NCI-H1417 (cell line): Measurements from ENCODE around the gene OTOA.
A peak's percentile ranks its signal among the peaks of the same experiment; 100 is the strongest.
"Not testable (repeated sequence)": the region's sequence is repeated elsewhere in the genome, so short reads cannot be mapped to it uniquely, and the experiment has no call there.

Experiments
- DNase-seq, 3 experiments: peaks; one replicate each; lab custom pipeline; 2025; lab: John Stamatoyannopoulos, UW

The OTOA gene

DNA sequence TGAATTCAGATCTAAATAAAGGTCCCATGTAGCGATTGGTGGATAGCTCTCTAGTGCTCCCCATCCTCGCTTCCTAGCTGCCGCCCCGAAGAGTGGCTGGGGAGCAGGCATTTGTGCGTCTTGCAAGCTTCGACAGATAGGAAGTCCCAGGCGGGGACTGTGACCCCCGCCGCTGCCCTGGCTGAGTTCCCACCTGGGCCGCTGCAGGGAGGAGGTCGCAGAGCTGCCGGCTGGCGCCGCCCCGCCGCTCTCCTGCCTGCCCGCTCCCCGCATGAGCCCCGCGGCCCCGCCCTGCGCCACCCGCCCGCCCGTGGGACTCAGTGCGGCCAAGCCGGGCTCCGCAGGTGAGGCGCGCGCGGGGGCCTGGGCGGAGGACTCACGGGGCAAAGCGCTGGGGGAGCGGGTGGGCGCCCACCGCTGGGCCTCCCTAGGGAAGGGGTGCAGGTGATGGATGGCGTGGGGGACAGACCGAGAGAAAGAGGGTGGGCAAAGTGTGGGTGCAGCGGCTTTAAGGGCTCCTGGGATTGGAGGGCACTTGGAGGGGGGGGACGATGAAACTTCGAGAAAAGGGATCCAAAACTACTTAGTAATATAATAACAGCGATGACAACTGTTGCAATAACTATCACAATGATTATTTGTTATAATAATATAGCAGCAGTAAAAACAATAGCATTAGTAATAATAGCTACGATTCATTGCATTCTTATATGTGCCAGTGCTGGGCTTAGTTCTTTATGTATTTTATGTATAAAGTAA, at the start of gene OTOA:
OTOA (plus strand) TSS at position 80 of the 759 bp plus-strand sequence. CDS start 14,547 bp downstream, outside the sequence.
- DNase-seq: peak in 1 of 3 experiments; percentile 5

GRCh38 chr16:21614896-21615295, 48.9 kb upstream of the OTOA start:
- no peak for DNase-seq

GRCh38 chr16:21617607-21618006, 46.2 kb upstream of the OTOA start:
- DNase-seq: no peak

DNA sequence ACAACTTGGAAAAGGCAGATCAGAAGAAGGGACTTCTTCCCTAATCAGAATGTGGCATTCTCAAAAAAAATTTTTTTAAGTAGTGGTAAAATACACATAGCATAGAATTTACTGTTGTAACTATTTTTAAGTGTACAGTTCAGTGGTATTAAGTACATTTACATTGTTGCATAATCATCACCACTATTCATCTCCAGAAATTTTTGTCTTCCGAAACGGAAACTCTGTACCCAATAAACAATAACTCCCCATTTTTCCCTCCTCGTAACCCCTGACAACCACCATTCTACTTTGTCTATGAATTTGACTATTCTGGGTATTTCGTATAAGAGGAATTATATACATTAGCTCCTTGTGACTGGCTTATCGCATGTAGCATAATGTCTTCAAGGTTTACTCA, 45.5 kb upstream of the OTOA start:
- DNase-seq: no peak

DNA sequence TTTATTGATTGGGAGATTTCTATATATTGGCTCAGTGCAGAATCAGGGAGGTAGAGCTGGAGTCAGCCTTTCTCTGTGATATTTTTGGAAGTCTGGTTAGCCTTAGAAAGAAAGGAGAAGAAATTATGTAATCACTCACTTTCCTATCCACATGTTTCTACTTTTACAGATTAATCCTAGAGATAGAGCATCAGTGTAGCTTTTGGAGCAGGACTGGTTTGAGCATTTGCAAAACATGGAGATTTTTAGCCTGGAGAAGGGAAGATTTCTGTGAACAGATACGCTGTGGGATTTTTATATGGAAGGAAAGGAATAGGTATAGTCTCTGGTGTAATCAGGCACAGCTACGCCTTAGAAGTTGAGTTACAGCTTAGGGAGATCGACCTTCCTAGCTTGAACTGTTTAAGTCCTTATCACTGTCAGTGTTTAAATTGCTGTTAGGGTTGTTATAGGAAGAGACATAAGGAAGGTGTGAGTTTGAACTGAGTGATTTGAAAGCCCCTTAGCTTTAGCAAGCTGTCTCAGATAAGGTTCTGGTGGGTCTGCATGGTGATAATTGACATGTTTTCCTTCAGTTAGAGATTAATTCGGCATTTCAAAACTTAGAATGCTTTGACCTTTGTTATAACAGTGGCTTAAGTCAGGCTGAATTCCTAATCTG, 43.9 kb upstream of the OTOA start:
- DNase-seq: no peak

DNA sequence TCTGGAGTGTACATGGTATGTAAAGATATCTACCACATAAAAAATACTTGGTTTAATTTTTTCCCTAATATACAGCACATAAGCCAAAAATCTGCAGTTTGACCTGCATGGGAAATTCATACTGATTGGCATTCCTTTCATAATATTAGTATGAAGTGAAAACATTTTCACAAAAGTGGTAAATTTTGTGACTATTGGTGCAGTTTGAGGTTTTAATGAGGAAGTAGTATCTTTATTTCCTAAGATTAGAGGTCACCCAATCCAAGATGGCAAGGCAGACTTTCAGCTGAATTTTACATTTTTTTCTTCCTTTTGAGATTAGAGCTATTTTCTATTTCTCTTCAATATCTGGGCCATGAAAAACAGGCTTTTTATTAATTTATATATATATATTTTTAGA, 43.2 kb upstream of the OTOA start:
- DNase-seq: no peak

- DNase-seq: no peak
These were observed 41.2 kb upstream of the OTOA start for GRCh38 chr16:21622545-21622944.

DNA sequence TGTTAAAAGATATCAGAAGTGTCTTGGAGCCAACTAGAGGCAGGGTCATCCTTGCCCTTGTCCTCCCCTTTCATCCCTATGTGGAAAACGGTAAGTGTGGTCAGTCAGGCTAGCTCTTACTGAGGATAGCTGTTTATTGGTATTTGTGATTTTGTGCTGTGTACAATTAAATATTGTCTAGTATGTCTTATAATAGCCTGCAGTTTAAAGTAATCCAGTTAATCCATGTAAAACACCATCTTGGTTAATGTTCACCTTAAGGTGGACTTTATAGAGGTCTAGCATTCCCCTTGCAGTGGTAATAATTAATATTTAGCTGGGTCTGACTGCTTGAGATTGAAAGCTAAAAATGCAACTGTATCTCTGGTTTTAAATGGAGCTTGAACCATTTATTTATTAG, 38.7 kb upstream of the OTOA start:
- DNase-seq: no peak

DNA sequence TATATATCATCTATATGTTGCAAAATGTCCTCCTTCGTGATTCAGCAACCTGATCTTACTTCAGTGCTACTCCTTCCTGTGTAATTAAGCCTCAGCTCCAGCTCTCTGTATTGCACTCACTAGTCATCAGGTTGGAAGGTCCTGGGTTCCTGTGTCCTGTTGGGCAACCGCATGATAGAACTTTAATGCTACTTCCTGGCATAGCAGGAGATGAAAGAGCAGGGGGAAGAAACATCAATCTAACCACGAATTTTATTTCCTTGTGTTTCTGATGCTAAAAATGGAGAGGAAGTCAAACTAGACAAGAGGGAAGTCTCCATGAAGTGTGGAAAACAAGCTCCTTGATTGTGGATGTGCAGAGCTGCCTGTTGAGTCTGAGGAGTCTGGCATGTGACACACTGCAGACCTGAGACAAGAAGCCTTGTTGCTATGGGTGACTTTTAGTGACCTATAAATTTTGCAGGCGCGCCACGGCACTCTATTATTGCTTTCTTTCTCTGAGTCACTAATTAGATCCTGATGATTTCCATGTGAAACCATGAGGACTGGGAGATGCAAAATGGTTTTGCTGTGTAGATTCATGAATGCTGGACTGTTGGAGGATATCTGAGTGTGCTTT, 37.0 kb upstream of the OTOA start:
- peak in 1 of 3 experiments; percentile 53 for DNase-seq

- DNase-seq: no peak
These were observed 35.5 kb upstream of the OTOA start for GRCh38 chr16:21628121-21628726.

- no peak for DNase-seq
These were observed 35.0 kb upstream of the OTOA start for GRCh38 chr16:21628772-21629171.

DNA sequence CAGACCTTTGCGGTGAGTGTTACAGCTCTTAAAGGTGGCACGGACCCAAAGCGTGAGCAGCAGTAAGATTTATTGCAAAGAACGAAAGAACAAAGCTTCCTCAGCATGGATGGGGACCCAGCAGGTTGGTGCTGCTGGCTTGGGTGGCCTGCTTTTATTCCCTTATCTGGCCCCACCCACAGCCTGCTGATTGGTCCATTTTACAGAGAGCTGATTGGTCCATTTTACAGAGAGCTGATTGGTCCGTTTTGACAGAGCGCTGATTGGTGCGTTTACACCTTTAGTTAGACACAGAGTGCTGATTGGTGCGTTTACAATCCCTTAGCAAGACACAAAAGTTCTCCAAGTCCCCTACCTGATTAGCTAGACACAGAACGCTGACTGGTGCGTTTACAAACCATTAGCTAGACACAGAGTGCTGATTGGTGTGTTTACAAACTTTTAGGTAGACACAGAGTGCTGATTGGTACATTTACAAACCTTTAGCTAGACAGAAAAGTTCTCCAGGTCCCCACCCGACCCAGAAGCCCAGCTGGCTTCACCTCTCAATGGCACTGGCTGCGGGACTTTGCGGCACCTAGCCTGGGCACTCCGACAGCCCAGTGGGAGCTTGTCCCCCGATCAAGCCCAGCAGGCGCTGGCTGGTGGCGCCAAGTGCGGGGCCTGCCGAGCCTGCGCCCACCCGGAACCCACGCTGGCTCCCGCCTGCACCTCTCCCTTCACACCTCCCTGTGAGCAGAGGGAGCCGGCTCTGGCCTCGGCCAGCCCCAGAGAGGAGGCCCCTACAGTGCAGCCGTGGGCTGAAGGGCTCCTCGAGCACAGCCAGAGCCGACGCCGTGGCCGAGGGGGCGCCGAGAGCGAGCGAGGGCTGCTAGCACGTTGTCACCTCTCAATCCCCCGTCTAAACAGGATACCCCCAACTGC, 33.9 kb upstream of the OTOA start:
- DNase-seq: not testable (repeated sequence)

GRCh38 chr16:21630866-21631265, 32.9 kb upstream of the OTOA start:
- DNase-seq: not testable (repeated sequence)

DNA sequence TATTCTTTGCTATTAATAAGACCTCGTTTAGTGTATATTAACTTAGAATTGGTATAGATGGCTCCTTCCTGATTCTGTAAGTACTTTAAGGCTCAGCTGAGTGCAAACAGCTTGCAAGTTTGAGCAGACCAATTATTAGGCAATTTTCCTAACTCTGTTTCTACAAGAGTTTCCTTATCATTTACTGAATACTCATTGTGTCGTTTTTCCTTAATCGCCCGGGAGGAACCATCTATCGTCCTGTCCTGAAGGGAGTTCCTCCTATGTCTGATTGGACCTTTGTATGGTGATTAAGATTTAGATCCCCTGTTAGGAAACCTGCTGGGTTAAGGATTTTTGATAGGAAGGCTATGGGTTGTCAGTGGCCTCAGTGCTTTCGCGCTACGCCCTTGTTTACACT, 32.4 kb upstream of the OTOA start:
- not testable (repeated sequence) for DNase-seq

- DNase-seq: not testable (repeated sequence)
These were observed 31.7 kb upstream of the OTOA start for GRCh38 chr16:21631951-21632575.

GRCh38 chr16:21634216-21634615, 29.6 kb upstream of the OTOA start:
- no peak for DNase-seq

DNA sequence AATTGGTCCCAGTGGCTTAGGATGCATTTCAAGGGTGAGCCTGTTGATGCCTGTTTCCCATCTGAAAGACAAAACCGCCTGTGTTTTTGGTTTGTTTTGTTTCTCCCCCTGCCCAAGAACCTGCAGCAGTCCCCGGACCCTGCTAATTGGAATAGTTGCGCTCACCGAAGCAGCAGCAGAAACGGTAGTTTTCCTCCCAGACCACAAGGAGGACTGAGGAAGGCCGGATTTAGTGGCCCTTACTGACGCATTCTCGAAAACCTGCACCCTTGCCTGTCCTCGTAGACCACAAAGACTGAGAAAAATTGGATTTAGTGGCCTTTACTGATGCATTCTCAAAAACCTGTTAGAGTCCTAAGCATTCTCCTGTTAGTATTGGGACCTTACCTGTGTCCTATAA, 28.1 kb upstream of the OTOA start:
- not testable (repeated sequence) for DNase-seq

- DNase-seq: no peak
These were observed 26.5 kb upstream of the OTOA start for GRCh38 chr16:21637032-21637968.

DNA sequence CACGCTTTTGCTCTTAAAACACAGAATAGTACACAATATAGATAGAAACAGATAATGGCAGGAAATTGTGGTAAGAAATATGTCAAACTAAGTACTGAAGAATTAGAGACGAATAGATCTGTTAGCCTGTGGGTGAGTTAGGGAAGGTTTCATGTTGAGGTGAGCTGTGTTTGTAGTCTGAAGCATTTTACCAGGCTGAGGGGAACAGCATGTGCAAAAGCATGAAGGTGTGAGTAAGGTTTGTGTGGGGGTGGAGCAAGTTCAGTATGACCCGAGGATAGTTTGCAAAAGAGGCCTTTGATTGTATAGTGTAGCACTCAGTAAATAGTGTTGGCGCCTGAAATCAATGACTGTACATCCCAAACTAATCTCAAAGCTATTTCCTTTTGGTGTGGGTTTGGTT, 25.2 kb upstream of the OTOA start:
- no peak for DNase-seq

DNA sequence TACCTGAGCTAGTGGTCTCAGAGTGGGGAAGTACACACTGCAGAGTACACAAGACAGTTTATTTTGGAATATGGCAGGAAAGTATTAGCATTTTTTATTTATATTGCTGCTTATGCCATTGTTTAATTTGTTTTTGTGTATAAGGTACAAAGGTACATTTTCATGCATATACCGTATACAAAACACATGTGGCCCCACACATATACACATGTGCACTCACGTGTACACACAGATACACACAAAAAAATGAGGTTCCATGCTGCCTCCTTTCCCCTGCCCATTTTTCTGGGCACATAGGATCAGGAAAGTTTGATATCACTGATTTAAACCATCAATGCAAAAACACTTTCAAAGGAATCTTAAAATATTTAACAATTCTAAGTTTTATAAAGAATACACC, 24.3 kb upstream of the OTOA start:
- DNase-seq: no peak
